HG03342 (cell line): ENCODE results near the gene PURB.
"Not testable (repeated sequence)": the region's sequence is repeated elsewhere in the genome, so short reads cannot be mapped to it uniquely, and the experiment has no call there.

Experiments
- ATAC-seq: cut with Tn5 transposase; IDR thresholded peaks from one replicate; pipeline ENCODE4 v1.9.1; 2021; ENCODE audit warnings: mild to moderate bottlenecking, moderate library complexity; ENCODE audit not compliant: unreplicated experiment

Gene PURB

DNA sequence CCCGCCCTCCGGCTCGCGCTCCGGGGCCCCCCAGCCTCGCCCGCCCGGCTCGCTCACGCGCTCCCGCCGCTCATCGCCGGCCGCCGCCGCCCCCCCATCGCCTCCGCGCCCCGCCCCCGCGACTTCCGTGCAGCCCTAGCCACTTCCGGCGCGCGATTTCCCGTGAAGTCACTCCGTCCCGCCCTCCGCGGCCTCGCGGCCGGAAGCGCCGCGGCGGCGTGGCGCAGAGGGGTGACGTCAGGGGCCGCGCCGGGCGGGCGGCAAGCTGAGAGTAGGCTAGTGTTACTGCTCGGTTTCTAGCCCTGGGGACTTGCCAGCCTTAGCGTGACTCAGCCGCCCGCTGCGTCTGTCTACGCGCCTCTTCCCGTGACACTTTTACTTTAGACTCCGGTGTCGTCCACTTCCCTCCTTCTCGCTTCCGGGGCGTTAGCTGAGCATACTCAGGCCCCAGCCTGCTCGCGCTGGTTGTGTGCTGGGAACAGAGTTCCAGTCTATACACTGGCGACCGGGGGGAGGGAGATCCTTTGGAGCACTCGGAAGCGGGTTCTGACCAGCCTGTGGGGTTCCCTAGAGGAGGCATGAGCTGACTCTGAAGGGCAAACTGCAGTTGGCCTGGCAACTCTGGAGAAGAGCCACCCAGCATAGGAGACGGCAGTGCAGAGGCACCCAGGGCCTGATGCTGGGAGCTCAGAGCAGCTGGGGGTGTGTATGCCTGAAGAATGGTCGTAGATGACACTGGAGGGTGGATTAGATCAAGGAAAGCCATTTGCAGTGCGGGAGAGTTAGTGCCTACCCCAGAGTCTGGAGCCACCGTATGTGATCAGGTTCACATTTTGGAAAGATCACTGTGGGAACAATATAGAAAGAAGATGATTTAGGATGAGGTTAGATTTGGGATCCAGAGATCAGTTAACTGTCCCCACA, at the start of gene PURB:
Gene PURB (minus strand): TSS at position 137 of the 924 bp plus-strand sequence. CDS start 182 bp downstream, outside the sequence.
- peak; percentile 81 for ATAC-seq

GRCh38 chr7:44935016-44935415, 49.7 kb upstream of the PURB start:
- ATAC-seq: no peak

DNA sequence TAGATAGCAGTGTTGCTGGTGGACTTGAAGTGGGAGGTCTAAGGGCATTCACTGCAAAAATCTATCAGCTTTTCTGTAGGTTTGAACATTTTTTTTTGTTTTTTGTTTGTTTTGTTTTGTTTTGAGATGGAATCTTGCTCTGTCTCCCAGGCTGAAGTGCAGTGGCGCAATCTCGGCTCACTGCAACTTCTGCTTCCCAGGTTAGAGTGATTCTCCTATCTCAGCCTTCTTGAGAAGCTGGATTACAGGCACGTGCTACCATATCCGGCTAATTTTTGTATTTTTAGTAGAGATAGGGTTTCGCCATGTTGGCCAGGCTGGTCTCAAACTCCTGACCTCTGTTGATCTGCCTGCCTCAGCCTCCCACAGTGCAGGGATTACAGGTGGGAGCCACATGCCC, 49.2 kb upstream of the PURB start:
- ATAC-seq: not testable (repeated sequence)

DNA sequence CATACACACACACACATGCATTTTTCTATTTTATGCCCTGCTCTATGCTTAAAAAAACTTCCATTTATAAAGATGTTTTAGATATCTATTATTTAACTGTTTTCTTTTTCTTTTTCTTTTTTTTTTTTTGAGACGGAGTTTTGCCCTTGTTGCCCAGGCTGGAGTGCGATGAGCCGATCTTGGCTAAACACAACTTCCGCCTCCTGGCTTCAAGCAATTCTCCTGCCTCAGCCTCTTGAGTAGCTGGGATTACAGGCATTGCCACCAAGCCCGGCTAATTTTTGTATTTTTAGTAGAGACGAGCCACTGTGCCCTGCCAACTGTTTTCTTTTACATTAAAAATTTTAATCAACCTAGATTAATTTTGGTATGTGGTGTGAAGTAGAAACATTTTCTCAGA, 45.6 kb upstream of the PURB start:
- ATAC-seq: no peak

DNA sequence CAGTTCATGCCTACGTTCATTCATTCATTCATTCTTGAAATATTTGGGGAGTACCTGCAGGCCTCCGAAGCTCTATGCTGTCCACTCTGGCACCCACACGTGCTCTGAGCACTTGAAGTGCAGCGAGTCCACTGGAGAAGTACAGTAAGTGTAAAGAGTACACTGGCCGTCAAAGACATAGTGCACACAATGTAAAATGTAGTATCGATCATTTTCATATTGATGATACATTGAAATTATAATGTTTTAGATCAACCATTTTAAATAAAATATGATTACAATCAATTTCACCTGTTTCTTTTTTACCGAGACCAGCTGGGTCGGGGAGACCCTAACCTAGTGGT, 37.0 kb upstream of the PURB start:
- ATAC-seq: no peak

DNA sequence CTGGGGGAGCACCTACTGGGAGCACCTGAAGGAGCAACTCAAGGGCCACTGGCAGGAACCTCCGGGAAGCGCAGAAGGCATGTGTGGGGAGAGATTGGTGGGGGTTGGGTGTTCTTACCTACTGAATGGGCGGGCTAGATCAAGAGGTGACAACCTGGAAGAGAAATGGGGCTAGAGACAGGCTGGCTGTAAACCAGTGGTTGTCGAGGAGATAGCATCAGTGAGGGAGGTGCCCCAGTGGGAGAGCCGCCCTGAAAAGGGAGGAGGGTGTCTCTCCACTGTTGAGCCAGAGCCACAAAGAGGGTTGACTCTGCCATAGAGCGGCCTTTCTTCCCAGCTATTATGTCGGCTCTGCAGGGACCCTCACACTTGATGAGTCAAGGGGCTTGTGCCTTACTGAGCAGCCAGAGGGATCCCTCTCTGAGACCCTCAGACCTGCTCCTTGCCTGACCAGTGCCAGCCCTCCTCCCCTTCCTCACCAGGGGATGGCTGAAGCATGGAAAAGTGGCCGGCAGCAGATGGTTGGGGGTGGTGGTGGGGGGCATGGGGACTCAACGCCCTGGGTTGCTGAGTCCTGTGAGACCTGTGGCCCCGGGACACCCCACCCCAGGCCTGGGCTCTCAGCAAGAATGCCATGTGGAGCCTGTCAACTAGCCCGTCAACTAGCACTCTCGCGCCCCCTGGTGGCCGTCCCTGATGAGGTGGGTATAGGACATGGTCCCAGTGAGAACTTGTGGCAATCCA, 36.4 kb upstream of the PURB start:
- peak; percentile 82 for ATAC-seq

- ATAC-seq: no peak
Measured at GRCh38 chr7:44920119-44920518, 34.8 kb upstream of the PURB start.

- no peak for ATAC-seq
Measured at GRCh38 chr7:44918029-44918428, 32.7 kb upstream of the PURB start.

DNA sequence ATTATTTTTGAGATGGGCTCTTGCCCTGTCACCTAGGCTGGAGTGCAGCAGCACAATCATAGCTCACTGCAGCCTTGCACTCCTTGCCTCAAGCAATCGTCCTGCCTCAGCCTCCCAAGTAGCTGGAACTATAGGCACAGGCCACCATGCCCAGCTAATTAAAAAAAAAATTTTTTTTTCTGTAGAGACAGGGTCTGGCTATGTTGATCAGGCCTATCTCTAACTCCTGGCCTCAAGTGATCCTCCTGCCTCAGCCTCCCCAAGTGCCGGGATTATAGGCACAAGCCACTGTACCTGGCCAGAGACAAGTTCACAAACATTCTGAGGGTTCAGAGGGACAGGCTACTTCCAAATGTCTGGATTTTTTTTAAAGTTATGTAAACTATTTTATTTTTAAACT, 32.1 kb upstream of the PURB start:
- ATAC-seq: no peak

DNA sequence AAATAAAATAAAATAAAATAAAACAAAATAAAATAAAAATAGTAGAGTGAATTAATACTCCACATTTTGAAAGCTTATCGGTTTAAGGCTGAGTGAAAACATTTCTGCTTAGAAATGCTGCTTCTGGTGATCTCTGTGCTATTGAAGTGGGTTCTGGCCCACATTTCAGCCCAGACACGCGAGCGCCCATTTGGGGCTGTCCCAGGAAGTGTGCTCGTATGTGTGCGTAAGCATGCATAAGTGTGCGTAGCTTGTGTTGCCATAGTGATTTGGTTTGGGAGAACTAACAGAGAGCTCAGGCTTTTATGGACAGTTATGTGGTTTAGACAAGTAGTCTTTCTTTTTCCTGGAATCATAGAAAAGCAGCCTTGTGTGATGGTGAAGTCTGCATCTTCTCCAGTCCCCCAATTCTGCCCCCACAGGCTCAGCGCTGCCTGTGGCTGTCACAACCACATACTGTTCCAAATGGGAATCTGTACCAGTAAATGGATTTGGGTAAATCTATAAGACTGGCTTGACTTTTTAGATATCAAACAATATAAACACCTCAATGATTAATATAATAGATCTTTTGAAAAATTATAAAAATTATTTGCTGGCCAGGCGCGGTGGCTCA, 29.8 kb upstream of the PURB start:
- ATAC-seq: peak; percentile 88

DNA sequence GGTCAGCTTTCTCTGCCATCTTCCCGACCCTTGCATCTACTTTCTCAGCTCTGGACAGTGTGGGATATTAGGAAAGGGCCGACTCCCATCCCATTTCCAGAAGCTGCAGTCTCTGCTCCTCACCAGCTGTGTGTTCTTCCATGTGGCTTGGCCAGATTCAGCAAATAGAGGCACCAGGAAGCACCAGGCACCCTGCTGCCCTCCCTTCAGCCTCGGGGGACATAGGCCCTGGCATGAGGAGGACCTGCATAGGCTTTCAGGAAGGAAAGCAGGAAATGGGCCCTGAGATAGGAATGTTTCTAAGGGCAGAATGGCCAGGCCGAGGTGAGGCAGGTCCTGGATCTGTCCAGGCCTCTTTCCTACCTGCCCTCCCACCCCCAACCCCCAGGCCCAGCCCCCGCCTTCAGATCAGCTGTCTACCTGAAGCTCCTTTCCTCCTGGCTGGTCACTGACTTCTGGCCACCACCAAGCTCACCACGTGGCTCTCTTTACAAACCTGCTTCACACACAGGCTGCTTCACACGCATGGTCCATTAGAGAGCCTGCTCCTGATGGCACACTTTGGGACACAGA, 27.5 kb upstream of the PURB start:
- ATAC-seq: no peak

- no peak for ATAC-seq
Measured at GRCh38 chr7:44911911-44912310, 26.6 kb upstream of the PURB start.

GRCh38 chr7:44909596-44910389, 24.5 kb upstream of the PURB start:
- ATAC-seq: no peak

- no peak for ATAC-seq
Measured at GRCh38 chr7:44906965-44907364, 21.6 kb upstream of the PURB start.

- ATAC-seq: no peak
Measured at GRCh38 chr7:44905002-44905635, 19.8 kb upstream of the PURB start.

DNA sequence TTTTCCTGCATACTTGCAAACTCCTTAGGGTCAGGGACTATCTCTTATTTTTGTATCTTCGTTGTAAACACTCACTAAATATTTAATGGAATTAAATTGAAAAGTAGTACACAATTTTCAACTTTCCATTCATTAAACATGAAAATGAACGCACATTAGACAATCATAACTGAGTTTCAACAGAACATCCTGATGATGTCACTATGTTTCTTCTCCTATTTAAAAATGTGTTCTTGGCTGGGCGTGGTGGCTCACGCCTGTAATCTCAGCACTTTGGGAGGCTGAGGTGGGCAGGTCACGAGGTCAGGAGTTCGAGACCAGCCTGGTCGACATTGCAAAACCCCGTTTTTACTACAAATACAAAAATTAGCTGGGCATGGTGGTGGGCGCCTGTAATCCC, 14.1 kb upstream of the PURB start:
- ATAC-seq: no peak

DNA sequence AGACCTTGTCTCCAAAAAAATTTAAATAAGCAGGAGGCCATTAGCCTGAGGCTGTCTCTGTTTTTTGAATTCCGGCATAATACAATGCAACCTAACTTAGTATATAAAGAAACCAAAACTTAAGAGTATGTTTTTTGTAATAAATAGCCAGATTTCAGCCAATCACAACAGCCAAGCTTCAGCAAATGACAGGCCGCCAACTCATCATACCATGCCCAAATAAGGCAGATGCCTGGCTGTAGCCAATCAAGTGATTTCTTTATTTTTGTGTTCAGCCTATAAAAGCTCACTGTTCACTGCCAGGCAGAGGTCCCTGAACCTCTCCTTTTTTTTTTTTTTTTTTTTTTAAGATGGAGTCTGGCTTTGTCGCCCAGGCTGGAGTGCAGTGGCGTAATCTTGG, 12.7 kb upstream of the PURB start:
- ATAC-seq: no peak

- ATAC-seq: no peak
Measured at GRCh38 chr7:44897309-44897708, 12.0 kb upstream of the PURB start.

DNA sequence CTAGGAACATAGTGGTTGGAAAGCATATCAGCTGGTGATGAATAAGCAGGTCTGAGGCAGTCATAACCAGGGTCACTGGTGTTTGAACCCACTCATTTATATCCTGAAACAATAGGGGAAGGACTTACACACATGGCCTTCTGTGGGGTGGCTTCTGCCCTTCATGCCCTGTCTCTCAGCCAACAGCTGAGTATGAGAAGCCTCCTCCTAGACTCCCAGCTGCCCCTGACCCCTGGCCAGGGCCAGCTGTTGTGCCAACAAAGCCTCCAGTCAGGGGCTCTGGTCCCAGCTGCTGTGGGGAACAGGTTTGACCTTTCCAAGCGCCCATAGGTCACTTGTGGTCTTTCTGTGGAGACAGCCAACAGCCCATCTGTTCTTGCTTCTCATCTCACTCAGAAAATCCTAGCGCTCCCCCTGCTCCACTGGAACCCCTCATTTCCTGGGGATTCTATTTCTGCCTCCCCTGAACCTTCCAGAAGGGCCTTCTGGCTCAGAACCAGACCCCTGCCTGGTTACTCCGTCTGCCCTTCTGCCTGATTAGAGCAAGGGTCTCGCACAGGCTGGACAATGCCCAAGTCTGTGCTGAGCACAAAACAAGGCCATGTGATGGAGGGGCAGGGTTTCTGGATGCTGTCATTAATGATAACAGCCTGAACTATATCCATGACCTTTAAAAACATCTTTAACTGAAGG, 9.7 kb upstream of the PURB start:
- ATAC-seq: no peak
